Stimulated activated CD4-positive, alpha-beta T cell treated with anti-CD3 and anti-CD28 coated beads, TNF-alpha, amount 100 ng/mL, for 1 hour (primary cell): ENCODE data around the gene HEATR9.

Experiments used
- DNase-seq, 3 donors: peaks; one replicate each; pipeline ENCODE4 v3.0.0-alpha.2; 2020; ENCODE audit warnings: low read depth in 3 of 3, low spot score in 1 of 3

The HEATR9 gene

GRCh38 chr17:35809855-35810461 is 58.7 kb downstream of the HEATR9 start:
- DNase-seq = no peak

GRCh38 chr17:35808962-35809854 is 59.5 kb downstream of the HEATR9 start, which contains the start of gene TAF15:
TSS of gene TAF15 (plus strand) at chr17:35809484. CDS start at chr17:35809570, 86 bp downstream.
- DNase-seq = peak; percentile 84 to 90 (median 89)

- DNase-seq = no peak
These were observed 60.3 kb downstream of the HEATR9 start for GRCh38 chr17:35808240-35808961.

GRCh38 chr17:35807371-35808144 is 61.1 kb downstream of the HEATR9 start:
- DNase-seq = no peak
